Neural cell (in vitro differentiated cells): ENCODE data around the gene HOXC11.

ENCODE experiments used
- EP300 ChIP-seq: fragments of 450-650 bp; conservative IDR thresholded peaks from 2 replicates; pipeline ENCODE4 v1.6.1; 2014; ENCODE audit warnings: antibody characterized with exemption, mild to moderate bottlenecking, moderate library complexity; ENCODE audit not compliant: poor library complexity, severe bottlenecking
- EZH2 ChIP-seq: fragments of 200-600, 300-800 bp; shearing (Covaris generic), sonication (generic); IDR thresholded peaks from 2 replicates; pipeline ENCODE4 v1.6.1; 2014; ENCODE audit warnings: antibody characterized with exemption, low read length, borderline replicate concordance, mild to moderate bottlenecking; ENCODE audit not compliant: insufficient read depth, poor library complexity, severe bottlenecking
- MXI1 ChIP-seq: fragments of 450-650 bp; conservative IDR thresholded peaks from 2 replicates; pipeline ENCODE4 v1.6.1; 2014; ENCODE audit warnings: antibody characterized with exemption, mild to moderate bottlenecking; ENCODE audit not compliant: poor library complexity, severe bottlenecking
- POLR2AphosphoS5 ChIP-seq: IDR thresholded peaks from 2 replicates; pipeline ENCODE4 v1.6.1; 2012
- SMC3 ChIP-seq: fragments of 450-650 bp; conservative IDR thresholded peaks from 2 replicates; pipeline ENCODE4 v1.6.1; 2014; ENCODE audit warnings: antibody characterized with exemption, mild to moderate bottlenecking, moderate library complexity; ENCODE audit not compliant: poor library complexity
- TF ChIP-seq, protein P1 (sequence below): fragments of 450-650 bp; IDR thresholded peaks from 2 replicates; pipeline ENCODE4 v1.5.1; 2014; ENCODE audit warnings: antibody characterized with exemption, mild to moderate bottlenecking, moderate library complexity; ENCODE audit not compliant: poor library complexity, severe bottlenecking
- TF ChIP-seq, protein P2 (sequence below): IDR thresholded peaks from 2 replicates; pipeline ENCODE4 v1.6.1; 2012; ENCODE audit warnings: borderline replicate concordance

- TF ChIP-seq EP300 (no peak), POLR2AphosphoS5 (no peak), EZH2 (no peak), MXI1 (no peak), SMC3 (no peak)
- TF ChIP-seq, protein P1, sequence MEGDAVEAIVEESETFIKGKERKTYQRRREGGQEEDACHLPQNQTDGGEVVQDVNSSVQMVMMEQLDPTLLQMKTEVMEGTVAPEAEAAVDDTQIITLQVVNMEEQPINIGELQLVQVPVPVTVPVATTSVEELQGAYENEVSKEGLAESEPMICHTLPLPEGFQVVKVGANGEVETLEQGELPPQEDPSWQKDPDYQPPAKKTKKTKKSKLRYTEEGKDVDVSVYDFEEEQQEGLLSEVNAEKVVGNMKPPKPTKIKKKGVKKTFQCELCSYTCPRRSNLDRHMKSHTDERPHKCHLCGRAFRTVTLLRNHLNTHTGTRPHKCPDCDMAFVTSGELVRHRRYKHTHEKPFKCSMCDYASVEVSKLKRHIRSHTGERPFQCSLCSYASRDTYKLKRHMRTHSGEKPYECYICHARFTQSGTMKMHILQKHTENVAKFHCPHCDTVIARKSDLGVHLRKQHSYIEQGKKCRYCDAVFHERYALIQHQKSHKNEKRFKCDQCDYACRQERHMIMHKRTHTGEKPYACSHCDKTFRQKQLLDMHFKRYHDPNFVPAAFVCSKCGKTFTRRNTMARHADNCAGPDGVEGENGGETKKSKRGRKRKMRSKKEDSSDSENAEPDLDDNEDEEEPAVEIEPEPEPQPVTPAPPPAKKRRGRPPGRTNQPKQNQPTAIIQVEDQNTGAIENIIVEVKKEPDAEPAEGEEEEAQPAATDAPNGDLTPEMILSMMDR = no peak
- TF ChIP-seq, protein P2, sequence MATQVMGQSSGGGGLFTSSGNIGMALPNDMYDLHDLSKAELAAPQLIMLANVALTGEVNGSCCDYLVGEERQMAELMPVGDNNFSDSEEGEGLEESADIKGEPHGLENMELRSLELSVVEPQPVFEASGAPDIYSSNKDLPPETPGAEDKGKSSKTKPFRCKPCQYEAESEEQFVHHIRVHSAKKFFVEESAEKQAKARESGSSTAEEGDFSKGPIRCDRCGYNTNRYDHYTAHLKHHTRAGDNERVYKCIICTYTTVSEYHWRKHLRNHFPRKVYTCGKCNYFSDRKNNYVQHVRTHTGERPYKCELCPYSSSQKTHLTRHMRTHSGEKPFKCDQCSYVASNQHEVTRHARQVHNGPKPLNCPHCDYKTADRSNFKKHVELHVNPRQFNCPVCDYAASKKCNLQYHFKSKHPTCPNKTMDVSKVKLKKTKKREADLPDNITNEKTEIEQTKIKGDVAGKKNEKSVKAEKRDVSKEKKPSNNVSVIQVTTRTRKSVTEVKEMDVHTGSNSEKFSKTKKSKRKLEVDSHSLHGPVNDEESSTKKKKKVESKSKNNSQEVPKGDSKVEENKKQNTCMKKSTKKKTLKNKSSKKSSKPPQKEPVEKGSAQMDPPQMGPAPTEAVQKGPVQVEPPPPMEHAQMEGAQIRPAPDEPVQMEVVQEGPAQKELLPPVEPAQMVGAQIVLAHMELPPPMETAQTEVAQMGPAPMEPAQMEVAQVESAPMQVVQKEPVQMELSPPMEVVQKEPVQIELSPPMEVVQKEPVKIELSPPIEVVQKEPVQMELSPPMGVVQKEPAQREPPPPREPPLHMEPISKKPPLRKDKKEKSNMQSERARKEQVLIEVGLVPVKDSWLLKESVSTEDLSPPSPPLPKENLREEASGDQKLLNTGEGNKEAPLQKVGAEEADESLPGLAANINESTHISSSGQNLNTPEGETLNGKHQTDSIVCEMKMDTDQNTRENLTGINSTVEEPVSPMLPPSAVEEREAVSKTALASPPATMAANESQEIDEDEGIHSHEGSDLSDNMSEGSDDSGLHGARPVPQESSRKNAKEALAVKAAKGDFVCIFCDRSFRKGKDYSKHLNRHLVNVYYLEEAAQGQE = no peak
Observed at GRCh38 chr12:53944907-53945847, 27.7 kb upstream of the HOXC11 start.
